SK-N-SH (cell line): Measurements from ENCODE around the gene TMEM205. TPM values are rescaled to one million over a fixed set of nuclear protein-coding genes. Genes with fewer than 3 reads are reported as not detected.
A peak's percentile ranks its signal among the peaks of the same experiment; 100 is the strongest.

Source experiments
- CTCF ChIA-PET: fragments of 300-600, 350-600 bp; formaldehyde crosslinking; extraction: SDS; loops from one replicate; lab custom pipeline; 2021; lab: Yijun Ruan, JAX
- POLR2A ChIA-PET: fragments of 350-600 bp; sonication (Branson Sonifier 250); formaldehyde crosslinking; extraction: SDS; loops from one replicate; lab custom pipeline; 2020; ENCODE audit warnings: antibody characterized with exemption, inconsistent platforms; lab: Yijun Ruan, JAX
- DNase-seq: peaks from one replicate; pipeline ENCODE4 v3.0.0; 2012
- H2AFZ ChIP-seq: fragments of 200-600 bp; sonication (generic); 2 replicates; pipeline ENCODE4 v1.8.1; 2016; ENCODE audit warnings: antibody characterized with exemption, mild to moderate bottlenecking, low read depth
- H3F3A ChIP-seq: fragments of 200-600 bp; sonication (generic); replicated peaks from 2 replicates; pipeline ENCODE3; 2016; ENCODE audit warnings: antibody characterized with exemption, mild to moderate bottlenecking; ENCODE audit not compliant: insufficient read depth
- H3K27ac ChIP-seq, 2 experiments: fragments of 200-500 bp in 1 of 2; fragments of 200-600 bp in 1 of 2; sonication (Bioruptor generic) in 1 of 2; sonication (generic), shearing (Covaris generic) in 1 of 2; 2 replicates each; pipeline versions ENCODE4 v1.5.1 to v1.6.1; 2014 to 2016; ENCODE audit warnings: low read depth in 2 of 2, inconsistent platforms in 1 of 2, low read length in 1 of 2, mild to moderate bottlenecking in 1 of 2, mixed read lengths in 1 of 2
- H3K27me3 ChIP-seq: fragments of 200-600 bp; sonication (generic), shearing (Covaris generic); 2 replicates; pipeline ENCODE4 v1.6.1; 2016; ENCODE audit warnings: mixed run types; ENCODE audit not compliant: insufficient read depth
- H3K36me3 ChIP-seq, 2 experiments: fragments of 200-500 bp in 1 of 2; fragments of 200-600 bp in 1 of 2; sonication (Bioruptor generic) in 1 of 2; sonication (generic) in 1 of 2; replicated peaks in 1 of 2; 2 replicates each; pipeline versions ENCODE3 to v1.5.1; 2014 to 2016; ENCODE audit warnings: low read length in 1 of 2, mild to moderate bottlenecking in 1 of 2; ENCODE audit not compliant: insufficient read depth in 2 of 2, control insufficient read depth in 1 of 2
- H3K4me1 ChIP-seq, 2 experiments: fragments of 200-500 bp in 1 of 2; fragments of 200-600 bp in 1 of 2; sonication (Bioruptor generic) in 1 of 2; sonication (generic), shearing (Covaris generic) in 1 of 2; 2 replicates each; pipeline versions ENCODE4 v1.5.1 to v1.6.1; 2014 to 2016; ENCODE audit warnings: low read depth in 1 of 2, low read length in 1 of 2, mixed run types in 1 of 2; ENCODE audit not compliant: insufficient read depth in 2 of 2, control insufficient read depth in 1 of 2
- H3K4me2 ChIP-seq: fragments of 200-600 bp; sonication (generic), shearing (Covaris generic); 2 replicates; pipeline ENCODE4 v1.6.1; 2017; ENCODE audit warnings: mixed run types
- H3K4me3 ChIP-seq, 2 experiments: fragments of 200-500 bp in 1 of 2; fragments of 200-600 bp in 1 of 2; sonication (Bioruptor generic) in 1 of 2; sonication (generic), shearing (Covaris generic) in 1 of 2; 2 replicates each; pipeline versions ENCODE4 v1.5.1 to v1.8.1; 2014 to 2016; ENCODE audit warnings: low read depth in 2 of 2, inconsistent platforms in 1 of 2, low read length in 1 of 2, mild to moderate bottlenecking in 1 of 2, mixed read lengths in 1 of 2, moderate library complexity in 1 of 2
- H3K79me2 ChIP-seq: fragments of 200-600 bp; sonication (generic); 2 replicates; pipeline ENCODE4 v1.8.1; 2017; ENCODE audit warnings: mild to moderate bottlenecking; ENCODE audit not compliant: insufficient read depth
- H3K9ac ChIP-seq: fragments of 200-600 bp; sonication (generic); 2 replicates; pipeline ENCODE4 v1.6.1; 2017; ENCODE audit warnings: mixed run types
- H3K9me2 ChIP-seq: fragments of 200-600 bp; sonication (generic); 2 replicates; pipeline ENCODE4 v1.6.1; 2017; ENCODE audit warnings: mixed run types
- H3K9me3 ChIP-seq: fragments of 200-600 bp; sonication (generic); 2 replicates; pipeline ENCODE4 v1.6.1; 2017; ENCODE audit warnings: mixed run types, mild to moderate bottlenecking, moderate library complexity
- H4K20me1 ChIP-seq: fragments of 200-600 bp; sonication (generic); 2 replicates; pipeline ENCODE4 v1.6.1; 2017; ENCODE audit warnings: mild to moderate bottlenecking, mixed run types; ENCODE audit not compliant: insufficient read depth
- ELF1 ChIP-seq: IDR thresholded peaks from 2 replicates; pipeline ENCODE4 v1.4.0; 2012
- EP300 ChIP-seq, 2 experiments: IDR thresholded peaks; 2 replicates each; pipeline versions ENCODE4 v1.4.0 to v1.6.1; 2012; ENCODE audit warnings: borderline replicate concordance in 1 of 2, low read depth in 1 of 2, low read length in 1 of 2
- FOSL2 ChIP-seq: IDR thresholded peaks from 2 replicates; pipeline ENCODE4 v1.4.0; 2012; ENCODE audit warnings: low read depth, mild to moderate bottlenecking, moderate library complexity, borderline replicate concordance
- GABPA ChIP-seq: IDR thresholded peaks from 2 replicates; pipeline ENCODE4 v1.4.0; 2012; ENCODE audit warnings: low read depth, mild to moderate bottlenecking
- MEF2A ChIP-seq: IDR thresholded peaks from 2 replicates; pipeline ENCODE4 v1.4.0; 2012; ENCODE audit warnings: low read depth, borderline replicate concordance
- NFIC ChIP-seq: IDR thresholded peaks from 2 replicates; pipeline ENCODE4 v1.4.0; 2012; ENCODE audit warnings: borderline replicate concordance
- NRF1 ChIP-seq: IDR thresholded peaks from 2 replicates; pipeline ENCODE4 v1.6.1; 2012; ENCODE audit warnings: low read depth, mild to moderate bottlenecking, low read length
- POLR2AphosphoS5 ChIP-seq: IDR thresholded peaks from 2 replicates; pipeline ENCODE4 v1.6.1; 2012; ENCODE audit warnings: low read depth, low read length
- RAD21 ChIP-seq: IDR thresholded peaks from 2 replicates; pipeline ENCODE4 v1.6.1; 2012; ENCODE audit warnings: mild to moderate bottlenecking, low read length
- SIN3A ChIP-seq: IDR thresholded peaks from 2 replicates; pipeline ENCODE4 v1.6.1; 2012; ENCODE audit warnings: low read depth, mild to moderate bottlenecking, low read length, moderate library complexity, borderline replicate concordance
- SMC3 ChIP-seq: IDR thresholded peaks from 2 replicates; pipeline ENCODE4 v1.6.1; 2012; ENCODE audit warnings: low read depth, low read length, improper control_type of control experiment
- TCF12 ChIP-seq: IDR thresholded peaks from 2 replicates; pipeline ENCODE4 v1.4.0; 2012
- WGBS: methylation state at CpG from one replicate; pipeline ENCODE4 v1.1.6; 2017; ENCODE audit warnings: low lambda C conversion rate; 5-methylcytosine and 5-hydroxymethylcytosine counted together
- polyA plus RNA-seq, 3 experiments: library from polyadenylated mRNA; depleted of rRNA; stranded (reverse); fragments of >200 nt; gene quantifications; 2 replicates each; pipeline ENCODE4 v1.2.3, GENCODE V29; 2012
- TF ChIP-seq, protein P1 (sequence below): fragments of 200-600 bp; sonication (generic); IDR thresholded peaks from 2 replicates; pipeline ENCODE4 v1.6.1; 2017; ENCODE audit warnings: antibody characterized with exemption, mild to moderate bottlenecking, moderate library complexity
- TF ChIP-seq, protein P2 (sequence below): IDR thresholded peaks from 2 replicates; pipeline ENCODE4 v1.4.0; 2012; ENCODE audit warnings: low read depth, borderline replicate concordance
- TF ChIP-seq, protein P3 (sequence below): fragments of 150-350 bp; IDR thresholded peaks from 2 replicates; pipeline ENCODE4 v1.6.1; 2017; ENCODE audit warnings: antibody characterized with exemption, low read length, low read depth, borderline replicate concordance
- TF ChIP-seq, protein P4 (sequence below): IDR thresholded peaks from 2 replicates; pipeline ENCODE4 v1.4.0; 2012; ENCODE audit warnings: low read depth

The TMEM205 gene
- polyA plus RNA-seq, 1 of the 3 experiments (the other 2 are of a cell fraction), result 219 TPM

DNA sequence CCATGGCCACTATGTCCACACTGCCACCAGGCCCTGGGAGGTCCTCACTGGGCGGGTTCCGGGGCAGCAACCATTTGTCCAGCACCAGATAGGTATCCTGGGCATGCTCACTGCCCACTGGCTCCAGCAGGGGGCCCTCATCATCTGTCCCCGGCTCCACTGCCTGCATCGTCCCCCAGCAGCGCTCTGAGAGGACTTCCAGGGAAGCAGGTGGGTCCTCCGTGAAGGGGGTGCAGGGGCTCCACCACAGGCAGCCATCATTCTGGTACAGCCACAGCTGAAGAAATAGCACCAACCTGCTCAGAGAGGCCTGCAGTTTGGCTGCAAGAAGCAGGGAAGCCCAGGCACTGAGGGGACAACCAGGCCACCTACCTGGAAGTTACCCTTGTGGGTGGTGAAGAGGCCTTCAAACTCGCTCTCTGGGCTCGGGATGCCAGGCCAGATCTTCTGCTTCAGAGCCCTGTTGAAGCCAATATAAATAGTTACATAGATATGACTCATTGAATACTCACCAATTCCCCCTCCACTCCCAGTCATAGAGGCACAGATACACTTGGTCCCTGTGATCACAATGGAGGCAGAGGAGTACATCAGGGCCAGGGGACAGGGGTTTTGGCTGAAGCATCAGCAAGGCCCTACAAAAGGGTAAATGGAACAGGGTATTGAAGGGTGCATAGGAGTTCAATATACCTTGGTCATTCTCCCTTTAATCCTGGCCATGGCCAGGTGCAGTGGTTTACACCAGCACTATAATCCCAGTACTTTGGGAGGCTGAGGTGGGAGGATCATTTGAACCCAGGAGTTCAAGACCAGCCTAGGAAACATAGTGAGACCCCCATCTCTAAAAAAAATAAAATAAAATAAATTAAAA lies 32.5 kb upstream of the TMEM205 start:
- CTCF ChIA-PET, result interaction anchor here (0.7 to 5.9 kb wide), 13 partner anchors 8 to 104 kb away, joined by 3 to 66 read pairs (median 7); partner anchors contain the start of genes ELAVL3, ODAD3, PRKCSH and RGL3
- peak overlapping the region; percentile 66 for H3K4me2 ChIP-seq
- peaks cover 23% of the 10 kb centered on the region for H3K79me2 ChIP-seq
- H3K36me3 ChIP-seq, result no peaks in the 10 kb centered on the region
- no peak overlapping the region for H2AFZ ChIP-seq
- H3K4me1 ChIP-seq, result peaks cover 16 to 31% of the 10 kb centered on the region in 2 experiments
- peaks cover 33% of the 10 kb centered on the region for H3F3A ChIP-seq
- H3K4me3 ChIP-seq, result no peak overlapping the region; a peak in 1 of 4 replicates
- POLR2A ChIA-PET, result interaction anchor here (0.7 to 0.8 kb wide), 2 partner anchors 33 to 150 kb away, joined by 4 read pairs; partner anchors contain the start of genes ECSIT and TMEM205
- H3K27ac ChIP-seq, result peak overlapping the region in 1 of 2 experiments; percentile 88; a peak in 3 of 4 replicates
- WGBS, result 26% methylated on average over 6 of the region's 8 CpGs
- H3K9me2 ChIP-seq, result no peaks in the 10 kb centered on the region
- no peaks in the 10 kb centered on the region for H3K9me3 ChIP-seq
- TF ChIP-seq POLR2AphosphoS5 (no peak), SMC3 (peak; percentile 59), SIN3A (no peak), MEF2A (no peak), TCF12 (peak; percentile 63), NRF1 (no peak), GABPA (no peak), ELF1 (no peak), NFIC (peak; percentile 90), FOSL2 (peak; percentile 87), RAD21 (peak; percentile 76), EP300 (IDR thresholded peaks at IDR 0.05; ENCODE audit: borderline replicate concordance in 1 of 2, low read depth in 1 of 2, low read length in 1 of 2) (peak in 1 of 2 experiments; percentile 45; a peak in 1 of 4 replicates)
- TF ChIP-seq, protein P1, sequence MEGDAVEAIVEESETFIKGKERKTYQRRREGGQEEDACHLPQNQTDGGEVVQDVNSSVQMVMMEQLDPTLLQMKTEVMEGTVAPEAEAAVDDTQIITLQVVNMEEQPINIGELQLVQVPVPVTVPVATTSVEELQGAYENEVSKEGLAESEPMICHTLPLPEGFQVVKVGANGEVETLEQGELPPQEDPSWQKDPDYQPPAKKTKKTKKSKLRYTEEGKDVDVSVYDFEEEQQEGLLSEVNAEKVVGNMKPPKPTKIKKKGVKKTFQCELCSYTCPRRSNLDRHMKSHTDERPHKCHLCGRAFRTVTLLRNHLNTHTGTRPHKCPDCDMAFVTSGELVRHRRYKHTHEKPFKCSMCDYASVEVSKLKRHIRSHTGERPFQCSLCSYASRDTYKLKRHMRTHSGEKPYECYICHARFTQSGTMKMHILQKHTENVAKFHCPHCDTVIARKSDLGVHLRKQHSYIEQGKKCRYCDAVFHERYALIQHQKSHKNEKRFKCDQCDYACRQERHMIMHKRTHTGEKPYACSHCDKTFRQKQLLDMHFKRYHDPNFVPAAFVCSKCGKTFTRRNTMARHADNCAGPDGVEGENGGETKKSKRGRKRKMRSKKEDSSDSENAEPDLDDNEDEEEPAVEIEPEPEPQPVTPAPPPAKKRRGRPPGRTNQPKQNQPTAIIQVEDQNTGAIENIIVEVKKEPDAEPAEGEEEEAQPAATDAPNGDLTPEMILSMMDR, result peak; percentile 52
- TF ChIP-seq, protein P2, sequence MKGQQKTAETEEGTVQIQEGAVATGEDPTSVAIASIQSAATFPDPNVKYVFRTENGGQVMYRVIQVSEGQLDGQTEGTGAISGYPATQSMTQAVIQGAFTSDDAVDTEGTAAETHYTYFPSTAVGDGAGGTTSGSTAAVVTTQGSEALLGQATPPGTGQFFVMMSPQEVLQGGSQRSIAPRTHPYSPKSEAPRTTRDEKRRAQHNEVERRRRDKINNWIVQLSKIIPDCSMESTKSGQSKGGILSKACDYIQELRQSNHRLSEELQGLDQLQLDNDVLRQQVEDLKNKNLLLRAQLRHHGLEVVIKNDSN, result no peak
- TF ChIP-seq, protein P3, sequence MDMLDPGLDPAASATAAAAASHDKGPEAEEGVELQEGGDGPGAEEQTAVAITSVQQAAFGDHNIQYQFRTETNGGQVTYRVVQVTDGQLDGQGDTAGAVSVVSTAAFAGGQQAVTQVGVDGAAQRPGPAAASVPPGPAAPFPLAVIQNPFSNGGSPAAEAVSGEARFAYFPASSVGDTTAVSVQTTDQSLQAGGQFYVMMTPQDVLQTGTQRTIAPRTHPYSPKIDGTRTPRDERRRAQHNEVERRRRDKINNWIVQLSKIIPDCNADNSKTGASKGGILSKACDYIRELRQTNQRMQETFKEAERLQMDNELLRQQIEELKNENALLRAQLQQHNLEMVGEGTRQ, result no peak
- TF ChIP-seq, protein P4, sequence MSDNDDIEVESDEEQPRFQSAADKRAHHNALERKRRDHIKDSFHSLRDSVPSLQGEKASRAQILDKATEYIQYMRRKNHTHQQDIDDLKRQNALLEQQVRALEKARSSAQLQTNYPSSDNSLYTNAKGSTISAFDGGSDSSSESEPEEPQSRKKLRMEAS, result no peak
- peak; percentile 72 for DNase-seq
- H4K20me1 ChIP-seq, result no peaks in the 10 kb centered on the region
- no peaks in the 10 kb centered on the region for H3K27me3 ChIP-seq
- H3K9ac ChIP-seq, result peak overlapping the region; percentile 23; the same call in 1 of the 2 replicates
